Hepatocyte (in vitro differentiated cells): ENCODE data around the gene OR5AR1. TPM values are rescaled to one million over a fixed set of nuclear protein-coding genes. Genes with fewer than 3 reads are reported as not detected.

Experiments used
- DNase-seq: peaks from one replicate; pipeline ENCODE4 v3.0.0-alpha.2; 2016; ENCODE audit warnings: low spot score
- H2AFZ ChIP-seq: fragments of 200-600 bp; sonication (generic); 2 replicates; pipeline ENCODE4 v1.6.0; 2016; ENCODE audit warnings: antibody characterized with exemption, mild to moderate bottlenecking
- H3K27ac ChIP-seq: fragments of 200-600 bp; sonication (generic); 2 replicates; pipeline ENCODE4 v1.5.1; 2016; ENCODE audit warnings: mild to moderate bottlenecking
- H3K27me3 ChIP-seq: fragments of 200-600 bp; sonication (generic); 2 replicates; pipeline ENCODE4 v1.6.1; 2016
- H3K36me3 ChIP-seq: fragments of 200-600 bp; sonication (generic); replicated peaks from 2 replicates; pipeline ENCODE4 v1.5.1; 2016; ENCODE audit warnings: low read depth; ENCODE audit not compliant: insufficient read depth
- H3K4me1 ChIP-seq: fragments of 200-600 bp; sonication (generic); 2 replicates; pipeline ENCODE4 v1.5.1; 2016; ENCODE audit warnings: mild to moderate bottlenecking, moderate library complexity; ENCODE audit not compliant: insufficient read depth
- H3K4me2 ChIP-seq: fragments of 200-600 bp; sonication (generic); 2 replicates; pipeline ENCODE4 v1.6.0; 2016
- H3K4me3 ChIP-seq: fragments of 200-600 bp; sonication (generic); 2 replicates; pipeline ENCODE4 v1.5.1; 2016; ENCODE audit warnings: mild to moderate bottlenecking
- H3K79me2 ChIP-seq: fragments of 200-600 bp; sonication (generic); 2 replicates; pipeline ENCODE4 v1.6.0; 2017; ENCODE audit warnings: mild to moderate bottlenecking
- H3K9me2 ChIP-seq: fragments of 200-600 bp; sonication (generic); replicated peaks from 2 replicates; pipeline ENCODE4 v1.6.0; 2017; ENCODE audit warnings: mild to moderate bottlenecking; ENCODE audit not compliant: insufficient read depth
- H3K9me3 ChIP-seq: fragments of 200-600 bp; sonication (generic); 2 replicates; pipeline ENCODE4 v1.5.1; 2016; ENCODE audit warnings: low read depth, mild to moderate bottlenecking
- H4K20me1 ChIP-seq: fragments of 200-600 bp; sonication (generic); 2 replicates; pipeline ENCODE4 v1.6.0; 2016; ENCODE audit warnings: mild to moderate bottlenecking; ENCODE audit not compliant: insufficient read depth, poor library complexity, severe bottlenecking
- EZH2 ChIP-seq: fragments of 200-600 bp; sonication (generic); IDR thresholded peaks from 2 replicates; pipeline ENCODE4 v1.6.1; 2016; ENCODE audit warnings: antibody characterized with exemption, mild to moderate bottlenecking, borderline replicate concordance
- EZH2phosphoT487 ChIP-seq: fragments of 200-600 bp; sonication (generic); IDR thresholded peaks from one replicate; pipeline ENCODE4 v1.6.1; 2018; ENCODE audit warnings: antibody characterized with exemption, mild to moderate bottlenecking, low read depth, moderate library complexity; ENCODE audit not compliant: unreplicated experiment, severe bottlenecking
- WGBS: methylation state at CpG from one replicate; pipeline ENCODE4 v1.1.6; 2016; ENCODE audit warnings: low lambda C conversion rate; ENCODE audit errors: missing lambda C conversion rate; 5-methylcytosine and 5-hydroxymethylcytosine counted together
- polyA plus RNA-seq: library from polyadenylated mRNA; unstranded; fragments of >200 nt; fragmentation: Nextera tagmentation; extraction: Ambion mirVana; gene quantifications from 2 replicates; pipeline ENCODE4 v1.2.1, GENCODE V29; 2016
- total RNA-seq: library from RNA; depleted of rRNA; stranded (reverse); fragments of >200 nt; gene quantifications from 2 replicates; pipeline ENCODE4 v1.2.3, GENCODE V29; 2014
- TF ChIP-seq, protein P1 (sequence below): fragments of 200-600 bp; sonication (generic); IDR thresholded peaks from 2 replicates; pipeline ENCODE4 v1.5.1; 2016; ENCODE audit warnings: antibody characterized with exemption, mild to moderate bottlenecking; ENCODE audit not compliant: poor library complexity

OR5AR1 gene
- total and polyA plus RNA-seq, 2 experiments from 2014 or later: not detected

DNA sequence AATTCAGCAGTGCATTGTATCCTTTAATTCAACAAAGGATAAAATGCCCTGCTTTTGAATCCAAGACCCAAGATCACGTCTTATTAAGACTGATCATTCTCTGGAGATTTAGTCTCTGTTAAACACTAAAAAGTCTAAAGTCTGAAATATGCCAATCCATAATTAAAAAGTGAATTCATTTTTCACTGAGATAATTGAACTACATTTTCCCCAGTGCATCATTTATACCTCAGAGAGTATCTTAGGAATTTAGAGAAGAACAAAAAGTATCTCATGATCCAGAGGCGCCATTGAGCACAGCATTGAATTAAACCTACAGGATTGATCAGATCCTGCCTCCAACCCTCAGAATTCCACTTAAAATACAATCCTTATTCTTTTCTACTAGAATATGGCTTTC lies 26.6 kb upstream of the OR5AR1 start:
- no peak overlapping the region for H3K4me2 ChIP-seq
- no peaks in the 10 kb centered on the region for H3K4me1 ChIP-seq
- H3K79me2 ChIP-seq: no peaks in the 10 kb centered on the region
- no peak overlapping the region for H3K27ac ChIP-seq
- no peak for TF ChIP-seq EZH2phosphoT487
- TF ChIP-seq, protein P1, sequence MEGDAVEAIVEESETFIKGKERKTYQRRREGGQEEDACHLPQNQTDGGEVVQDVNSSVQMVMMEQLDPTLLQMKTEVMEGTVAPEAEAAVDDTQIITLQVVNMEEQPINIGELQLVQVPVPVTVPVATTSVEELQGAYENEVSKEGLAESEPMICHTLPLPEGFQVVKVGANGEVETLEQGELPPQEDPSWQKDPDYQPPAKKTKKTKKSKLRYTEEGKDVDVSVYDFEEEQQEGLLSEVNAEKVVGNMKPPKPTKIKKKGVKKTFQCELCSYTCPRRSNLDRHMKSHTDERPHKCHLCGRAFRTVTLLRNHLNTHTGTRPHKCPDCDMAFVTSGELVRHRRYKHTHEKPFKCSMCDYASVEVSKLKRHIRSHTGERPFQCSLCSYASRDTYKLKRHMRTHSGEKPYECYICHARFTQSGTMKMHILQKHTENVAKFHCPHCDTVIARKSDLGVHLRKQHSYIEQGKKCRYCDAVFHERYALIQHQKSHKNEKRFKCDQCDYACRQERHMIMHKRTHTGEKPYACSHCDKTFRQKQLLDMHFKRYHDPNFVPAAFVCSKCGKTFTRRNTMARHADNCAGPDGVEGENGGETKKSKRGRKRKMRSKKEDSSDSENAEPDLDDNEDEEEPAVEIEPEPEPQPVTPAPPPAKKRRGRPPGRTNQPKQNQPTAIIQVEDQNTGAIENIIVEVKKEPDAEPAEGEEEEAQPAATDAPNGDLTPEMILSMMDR: no peak
- no peak for TF ChIP-seq EZH2
- 85% methylated on average over 2 of the region's 2 CpGs for WGBS
- no peak for DNase-seq
- no peaks in the 10 kb centered on the region for H3K36me3 ChIP-seq
- no peaks in the 10 kb centered on the region for H3K27me3 ChIP-seq
- H4K20me1 ChIP-seq: no peaks in the 10 kb centered on the region
- H3K9me3 ChIP-seq: no peaks in the 10 kb centered on the region
- no peak overlapping the region for H2AFZ ChIP-seq
- no peak overlapping the region for H3K4me3 ChIP-seq
- H3K9me2 ChIP-seq: no peaks in the 10 kb centered on the region

DNA sequence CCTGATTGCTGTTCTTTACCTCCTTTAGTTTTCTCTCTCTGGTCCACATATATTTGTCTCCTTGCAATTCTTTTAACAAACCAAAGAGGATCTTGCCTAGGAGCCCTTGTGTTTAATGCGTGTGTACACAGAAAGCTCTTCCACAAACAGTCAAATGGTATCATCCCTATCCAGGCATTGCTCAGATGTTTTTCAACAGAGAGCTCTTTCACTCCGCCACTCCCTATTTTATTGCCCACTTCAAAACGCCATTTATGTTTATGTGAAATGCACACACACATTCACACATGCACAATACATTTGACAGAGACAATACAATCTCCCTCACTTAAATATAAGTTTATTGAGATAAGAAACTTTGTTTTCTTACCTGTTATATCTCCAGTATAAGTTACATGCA lies 26.0 kb upstream of the OR5AR1 start:
- DNase-seq: no peak
- Histone ChIP-seq H2AFZ (no peak overlapping the region), H3K27me3 (no peaks in the 10 kb centered on the region), H4K20me1 (no peaks in the 10 kb centered on the region), H3K27ac (no peak overlapping the region), H3K4me3 (no peak overlapping the region), H3K4me2 (no peak overlapping the region), H3K9me3 (no peaks in the 10 kb centered on the region), H3K9me2 (no peaks in the 10 kb centered on the region), H3K36me3 (no peaks in the 10 kb centered on the region), H3K4me1 (no peaks in the 10 kb centered on the region), H3K79me2 (no peaks in the 10 kb centered on the region)
- TF ChIP-seq EZH2 (no peak), EZH2phosphoT487 (no peak)
- TF ChIP-seq, protein P1: no peak
- 59% methylated on average over 3 of the region's 3 CpGs for WGBS

DNA sequence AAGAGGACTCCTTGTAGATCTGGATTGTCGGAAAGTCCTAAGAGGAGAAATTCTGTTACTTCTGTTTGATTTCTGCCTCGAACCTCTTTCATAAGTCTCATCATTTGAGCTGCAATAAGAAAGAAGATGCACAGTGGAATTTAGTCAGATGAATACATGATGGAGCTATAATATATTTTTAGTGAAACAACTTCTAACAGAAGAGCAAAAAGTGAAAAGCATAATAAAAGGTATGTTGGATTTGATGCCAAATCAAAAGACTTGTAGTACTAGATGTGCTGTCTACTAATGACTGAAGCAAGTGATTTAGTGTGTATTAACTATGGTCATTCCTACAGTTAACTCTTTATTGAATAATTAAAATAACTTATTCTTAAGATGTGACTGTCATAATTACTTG lies 21.1 kb upstream of the OR5AR1 start, which contains the start of gene OR5AP2:
OR5AP2 (minus strand) TSS at position 101 of the 400 bp plus-strand sequence; CDS start at position 101, 0 bp downstream.
- Histone ChIP-seq H4K20me1 (no peaks in the 10 kb centered on the region), H3K79me2 (no peaks in the 10 kb centered on the region)
- WGBS: 88% methylated on average over 2 of the region's 2 CpGs

More for the DNA sequence above, 21.1 kb upstream of the OR5AR1 start, which contains the start of gene OR5AP2:
- H3K9me2 ChIP-seq: no peaks in the 10 kb centered on the region
- H3K4me1 ChIP-seq: no peaks in the 10 kb centered on the region
- H3K4me2 ChIP-seq: no peak within 1 kb of the TSS
- no peaks in the 10 kb centered on the region for H3K27me3 ChIP-seq
- no peak within 1 kb of the TSS for H3K27ac ChIP-seq
- H3K4me3 ChIP-seq: no peak within 1 kb of the TSS
- no peaks in the 10 kb centered on the region for H3K9me3 ChIP-seq
- DNase-seq: no peak
- H3K36me3 ChIP-seq: no peaks in the 10 kb centered on the region
- H2AFZ ChIP-seq: no peak within 1 kb of the TSS
- TF ChIP-seq, protein P1: no peak
